GM23248 (cell line): ENCODE data around the gene TMED8.

Experiments used
- EZH2 ChIP-seq: fragments of 200-600 bp; sonication (generic); IDR thresholded peaks from 2 replicates; pipeline ENCODE4 v1.6.1; 2018; ENCODE audit warnings: antibody characterized with exemption, mild to moderate bottlenecking; ENCODE audit not compliant: insufficient read depth, poor library complexity, severe bottlenecking
- EZH2phosphoT487 ChIP-seq: fragments of 200-600 bp; sonication (generic); IDR thresholded peaks from 2 replicates; pipeline ENCODE4 v1.6.1; 2018; ENCODE audit warnings: antibody characterized with exemption, moderate library complexity, mild to moderate bottlenecking, low read depth; ENCODE audit not compliant: insufficient read depth

GRCh38 chr14:77337880-77338279 lies 39.0 kb downstream of the TMED8 start:
- TF ChIP-seq EZH2 (no peak), EZH2phosphoT487 (no peak)
